ENCODE measurements around the gene MYH10.

The MYH10 gene

DNA sequence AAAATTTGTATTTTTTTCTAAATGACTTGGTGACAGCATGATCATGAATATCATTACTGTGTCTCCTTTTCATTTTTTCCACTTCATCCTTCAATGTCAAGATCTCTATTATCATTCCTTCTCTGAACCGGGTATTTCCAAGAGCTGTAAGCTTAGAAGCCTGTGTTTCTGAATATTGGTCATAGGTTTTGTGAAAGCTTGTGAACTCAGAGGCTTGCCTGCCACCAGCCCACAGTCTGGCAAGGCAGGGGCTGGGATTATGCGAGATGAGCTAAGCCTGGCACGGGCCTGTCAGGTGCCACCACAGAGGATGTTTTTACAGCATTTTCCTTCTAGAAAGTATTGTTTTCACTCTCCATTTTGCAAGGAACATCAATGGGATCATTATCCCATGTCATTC, 92.8 kb downstream of the MYH10 start:
- POLR2A ChIA-PET, result no interaction called here
- Histone ChIP-seq H3K9me3 (ENCODE audit: control insufficient read depth, insufficient read depth, low read depth, low read length) (no peaks in the 10 kb centered on the region), H3K4me1 (ENCODE audit: control insufficient read depth, insufficient read depth, low read length) (no peaks in the 10 kb centered on the region), H3K4me3 (ENCODE audit: low read depth, low read length) (no peak overlapping the region), H3K27ac (ENCODE audit: extremely low read depth, low read depth, low read length) (no peak overlapping the region), H3K36me3 (ENCODE audit: control insufficient read depth in 2 of 2, insufficient read depth in 1 of 2, low read length in 2 of 2) (peaks cover 61 to 90% of the 10 kb centered on the region in 2 experiments)
- TF ChIP-seq, protein P1, sequence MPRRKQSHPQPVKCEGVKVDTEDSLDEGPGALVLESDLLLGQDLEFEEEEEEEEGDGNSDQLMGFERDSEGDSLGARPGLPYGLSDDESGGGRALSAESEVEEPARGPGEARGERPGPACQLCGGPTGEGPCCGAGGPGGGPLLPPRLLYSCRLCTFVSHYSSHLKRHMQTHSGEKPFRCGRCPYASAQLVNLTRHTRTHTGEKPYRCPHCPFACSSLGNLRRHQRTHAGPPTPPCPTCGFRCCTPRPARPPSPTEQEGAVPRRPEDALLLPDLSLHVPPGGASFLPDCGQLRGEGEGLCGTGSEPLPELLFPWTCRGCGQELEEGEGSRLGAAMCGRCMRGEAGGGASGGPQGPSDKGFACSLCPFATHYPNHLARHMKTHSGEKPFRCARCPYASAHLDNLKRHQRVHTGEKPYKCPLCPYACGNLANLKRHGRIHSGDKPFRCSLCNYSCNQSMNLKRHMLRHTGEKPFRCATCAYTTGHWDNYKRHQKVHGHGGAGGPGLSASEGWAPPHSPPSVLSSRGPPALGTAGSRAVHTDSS (tag by site-specific recombination; IDR thresholded peaks at IDR 0.05), result no peak
- TF ChIP-seq EGR2 (tag by site-specific recombination; IDR thresholded peaks at IDR 0.05; ENCODE audit: low read depth), result no peak
- no peak for TF ChIP-seq ZBTB48 (tag by site-specific recombination; IDR thresholded peaks at IDR 0.05)
- CTCF ChIA-PET, result interaction anchor here (0.5 to 0.7 kb wide), 2 partner anchors 17 to 128 kb away, joined by 3 read pairs; no protein-coding TSS in a partner anchor

DNA sequence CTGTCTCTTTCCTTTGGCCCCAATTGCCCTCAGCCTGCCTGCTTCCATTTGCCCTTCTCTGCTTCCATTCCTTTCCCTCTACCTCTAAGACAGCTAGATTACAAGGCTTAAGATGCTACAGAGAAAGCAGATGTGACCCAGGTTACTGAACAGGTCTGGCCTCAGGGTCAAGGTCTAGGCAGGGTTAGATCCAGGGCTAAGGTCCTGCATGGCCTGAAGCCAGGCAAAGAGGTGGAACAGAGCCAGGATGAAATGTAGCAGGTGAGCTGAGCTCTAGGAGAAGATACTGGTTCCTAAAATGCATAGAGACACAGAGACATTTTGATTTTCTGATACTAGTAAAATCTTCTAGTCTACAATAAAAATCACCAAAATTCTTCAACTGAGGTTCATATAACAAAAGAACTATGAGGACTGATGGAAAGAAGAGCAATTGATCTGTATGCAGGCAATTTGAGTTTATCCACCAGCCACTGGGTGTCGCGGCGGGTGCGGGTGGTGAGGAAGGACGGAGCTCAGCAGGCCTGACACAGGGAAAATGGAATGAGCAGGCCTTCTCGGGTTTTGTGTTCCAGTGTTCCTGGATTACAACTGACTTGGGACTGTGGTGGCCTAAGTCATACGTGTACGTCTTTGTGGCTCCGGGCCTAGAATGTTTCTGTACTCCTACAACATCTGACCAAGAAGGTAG, 95.9 kb downstream of the MYH10 start:
- Histone ChIP-seq H3K9me3 (ENCODE audit: control insufficient read depth, insufficient read depth, low read depth, low read length) (no peaks in the 10 kb centered on the region), H3K27ac (ENCODE audit: extremely low read depth, low read depth, low read length) (no peak overlapping the region), H3K4me3 (ENCODE audit: low read depth, low read length) (no peak overlapping the region), H3K36me3 (ENCODE audit: control insufficient read depth in 2 of 2, insufficient read depth in 1 of 2, low read length in 2 of 2) (peaks cover 43 to 83% of the 10 kb centered on the region in 2 experiments), H3K4me1 (ENCODE audit: control insufficient read depth, insufficient read depth, low read length) (no peaks in the 10 kb centered on the region)
- ChIA-PET POLR2A (no interaction called here), CTCF (interaction anchor here (0.8 to 1.6 kb wide), 3 partner anchors 9 to 493 kb away, joined by 3 to 5 read pairs (median 4); no protein-coding TSS in a partner anchor)
- no peak for TF ChIP-seq ZNF514 (tag by site-specific recombination; IDR thresholded peaks at IDR 0.05)

DNA sequence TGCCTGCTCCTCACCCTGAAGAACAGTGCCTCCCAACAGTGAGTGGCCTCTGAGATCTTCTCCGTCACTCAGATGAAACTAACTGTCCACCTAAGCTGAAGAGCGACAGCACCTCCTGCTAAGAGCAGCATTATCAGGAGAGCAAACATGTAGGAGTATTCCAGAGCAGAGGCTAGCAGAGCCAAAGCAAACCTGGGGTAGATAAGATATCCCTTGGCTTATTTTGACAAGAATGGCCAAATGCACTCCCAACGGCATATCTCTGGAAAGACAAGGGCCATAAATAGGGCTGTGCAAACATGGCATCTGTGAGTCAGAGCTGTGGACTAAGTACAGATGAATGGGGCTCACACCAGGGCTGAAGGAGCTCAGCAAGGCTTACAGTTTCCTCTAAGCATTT, 98.5 kb downstream of the MYH10 start:
- ChIA-PET POLR2A (no interaction called here), CTCF (interaction anchor here (1.2 kb wide), 1 partner anchor 254 kb away, joined by 5 read pairs; no protein-coding TSS in a partner anchor)
- H3K27ac ChIP-seq (ENCODE audit: extremely low read depth, low read depth, low read length), result no peak overlapping the region
- TF ChIP-seq ZNF157 (tag by site-specific recombination; IDR thresholded peaks at IDR 0.05) (no peak), FEZF1 (tag by site-specific recombination; IDR thresholded peaks at IDR 0.05) (0 out of 2 replicates have a peak, but pooled peaks have one; percentile 31), ZXDB (tag by site-specific recombination; IDR thresholded peaks at IDR 0.05) (peak; percentile 66; the same call in 1 of the 2 replicates), ZNF184 (tag by site-specific recombination; IDR thresholded peaks at IDR 0.05) (no peak), ZBTB1 (tag by site-specific recombination; IDR thresholded peaks at IDR 0.05) (no peak), ZNF133 (tag by site-specific recombination; IDR thresholded peaks at IDR 0.05) (no peak)
- TF ChIP-seq, protein P2, sequence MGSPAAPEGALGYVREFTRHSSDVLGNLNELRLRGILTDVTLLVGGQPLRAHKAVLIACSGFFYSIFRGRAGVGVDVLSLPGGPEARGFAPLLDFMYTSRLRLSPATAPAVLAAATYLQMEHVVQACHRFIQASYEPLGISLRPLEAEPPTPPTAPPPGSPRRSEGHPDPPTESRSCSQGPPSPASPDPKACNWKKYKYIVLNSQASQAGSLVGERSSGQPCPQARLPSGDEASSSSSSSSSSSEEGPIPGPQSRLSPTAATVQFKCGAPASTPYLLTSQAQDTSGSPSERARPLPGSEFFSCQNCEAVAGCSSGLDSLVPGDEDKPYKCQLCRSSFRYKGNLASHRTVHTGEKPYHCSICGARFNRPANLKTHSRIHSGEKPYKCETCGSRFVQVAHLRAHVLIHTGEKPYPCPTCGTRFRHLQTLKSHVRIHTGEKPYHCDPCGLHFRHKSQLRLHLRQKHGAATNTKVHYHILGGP (tag by site-specific recombination; IDR thresholded peaks at IDR 0.05), result no peak
- TF ChIP-seq, protein P3, sequence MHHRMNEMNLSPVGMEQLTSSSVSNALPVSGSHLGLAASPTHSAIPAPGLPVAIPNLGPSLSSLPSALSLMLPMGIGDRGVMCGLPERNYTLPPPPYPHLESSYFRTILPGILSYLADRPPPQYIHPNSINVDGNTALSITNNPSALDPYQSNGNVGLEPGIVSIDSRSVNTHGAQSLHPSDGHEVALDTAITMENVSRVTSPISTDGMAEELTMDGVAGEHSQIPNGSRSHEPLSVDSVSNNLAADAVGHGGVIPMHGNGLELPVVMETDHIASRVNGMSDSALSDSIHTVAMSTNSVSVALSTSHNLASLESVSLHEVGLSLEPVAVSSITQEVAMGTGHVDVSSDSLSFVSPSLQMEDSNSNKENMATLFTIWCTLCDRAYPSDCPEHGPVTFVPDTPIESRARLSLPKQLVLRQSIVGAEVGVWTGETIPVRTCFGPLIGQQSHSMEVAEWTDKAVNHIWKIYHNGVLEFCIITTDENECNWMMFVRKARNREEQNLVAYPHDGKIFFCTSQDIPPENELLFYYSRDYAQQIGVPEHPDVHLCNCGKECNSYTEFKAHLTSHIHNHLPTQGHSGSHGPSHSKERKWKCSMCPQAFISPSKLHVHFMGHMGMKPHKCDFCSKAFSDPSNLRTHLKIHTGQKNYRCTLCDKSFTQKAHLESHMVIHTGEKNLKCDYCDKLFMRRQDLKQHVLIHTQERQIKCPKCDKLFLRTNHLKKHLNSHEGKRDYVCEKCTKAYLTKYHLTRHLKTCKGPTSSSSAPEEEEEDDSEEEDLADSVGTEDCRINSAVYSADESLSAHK (tag by site-specific recombination; IDR thresholded peaks at IDR 0.05), result no peak
- peaks cover 30 to 87% of the 10 kb centered on the region in 2 experiments for H3K36me3 ChIP-seq (ENCODE audit: control insufficient read depth in 2 of 2, insufficient read depth in 1 of 2, low read length in 2 of 2)
- H3K4me1 ChIP-seq (ENCODE audit: control insufficient read depth, insufficient read depth, low read length), result no peaks in the 10 kb centered on the region
- no peaks in the 10 kb centered on the region for H3K9me3 ChIP-seq (ENCODE audit: control insufficient read depth, insufficient read depth, low read depth, low read length)
- no peak overlapping the region for H3K4me3 ChIP-seq (ENCODE audit: low read depth, low read length)

DNA sequence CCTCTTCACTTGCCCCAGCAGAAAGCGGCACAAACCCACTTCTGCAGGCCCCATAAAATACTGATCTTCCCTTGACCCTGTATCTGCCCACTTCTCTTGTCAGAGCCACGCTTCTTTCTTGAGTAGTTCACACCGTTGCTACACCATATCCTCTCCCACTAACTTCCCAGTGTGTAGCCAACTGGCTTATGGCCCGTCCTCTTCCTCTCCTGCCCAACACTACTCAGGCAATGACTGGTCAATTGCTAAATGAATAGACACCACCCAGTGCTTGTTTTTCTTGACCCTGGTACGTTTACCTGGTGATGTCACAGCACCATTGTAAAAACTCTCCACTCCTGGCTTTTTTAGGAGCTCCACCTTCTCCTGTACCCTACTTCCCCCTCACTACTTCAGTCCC, 107.9 kb downstream of the MYH10 start:
- H3K9me3 ChIP-seq (ENCODE audit: control insufficient read depth, insufficient read depth, low read depth, low read length), result no peaks in the 10 kb centered on the region
- no peaks in the 10 kb centered on the region for H3K4me1 ChIP-seq (ENCODE audit: control insufficient read depth, insufficient read depth, low read length)
- ChIA-PET POLR2A (no interaction called here), CTCF (interaction anchor here (1.7 kb wide), 1 partner anchor 112 kb away, joined by 5 read pairs; no protein-coding TSS in a partner anchor)
- no peak overlapping the region for H3K4me3 ChIP-seq (ENCODE audit: low read depth, low read length)
- peaks cover 44 to 89% of the 10 kb centered on the region in 2 experiments for H3K36me3 ChIP-seq (ENCODE audit: control insufficient read depth in 2 of 2, insufficient read depth in 1 of 2, low read length in 2 of 2)
- no peak for TF ChIP-seq ZNF48 (tag by site-specific recombination; IDR thresholded peaks at IDR 0.05)
- no peak for TF ChIP-seq ZNF777 (tag by site-specific recombination; IDR thresholded peaks at IDR 0.05; ENCODE audit: borderline replicate concordance)
- TF ChIP-seq, protein P4, sequence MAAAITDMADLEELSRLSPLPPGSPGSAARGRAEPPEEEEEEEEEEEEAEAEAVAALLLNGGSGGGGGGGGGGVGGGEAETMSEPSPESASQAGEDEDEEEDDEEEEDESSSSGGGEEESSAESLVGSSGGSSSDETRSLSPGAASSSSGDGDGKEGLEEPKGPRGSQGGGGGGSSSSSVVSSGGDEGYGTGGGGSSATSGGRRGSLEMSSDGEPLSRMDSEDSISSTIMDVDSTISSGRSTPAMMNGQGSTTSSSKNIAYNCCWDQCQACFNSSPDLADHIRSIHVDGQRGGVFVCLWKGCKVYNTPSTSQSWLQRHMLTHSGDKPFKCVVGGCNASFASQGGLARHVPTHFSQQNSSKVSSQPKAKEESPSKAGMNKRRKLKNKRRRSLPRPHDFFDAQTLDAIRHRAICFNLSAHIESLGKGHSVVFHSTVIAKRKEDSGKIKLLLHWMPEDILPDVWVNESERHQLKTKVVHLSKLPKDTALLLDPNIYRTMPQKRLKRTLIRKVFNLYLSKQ (tag by site-specific recombination; IDR thresholded peaks at IDR 0.05; ENCODE audit: borderline replicate concordance), result no peak
- no peak overlapping the region for H3K27ac ChIP-seq (ENCODE audit: extremely low read depth, low read depth, low read length)
